Measurements from ENCODE around the gene SYNGR3. TPM values are rescaled to one million over a fixed set of nuclear protein-coding genes. Genes with fewer than 3 reads are reported as not detected.

SYNGR3 gene
- total and polyA plus RNA-seq, 2 of the 13 experiments (the other 11 are each of a cell fraction or from before 2014, with no cell fraction given): 0.97 to 5.7 TPM

- peak; percentile 57 for TF ChIP-seq PAXIP1 (CRISPR knock-in tag; conservative IDR thresholded peaks at IDR 0.05)
- TF ChIP-seq YEATS2 (CRISPR knock-in tag; IDR thresholded peaks at IDR 0.05; ENCODE audit: borderline replicate concordance): peak; percentile 71
- peak; percentile 69; the same call in 1 of the 2 replicates for TF ChIP-seq ZFP82 (CRISPR knock-in tag; IDR thresholded peaks at IDR 0.05; ENCODE audit: borderline replicate concordance)
- no peak for TF ChIP-seq THAP9 (CRISPR knock-in tag; IDR thresholded peaks at IDR 0.05; ENCODE audit: borderline replicate concordance)
- peak; percentile 100 for TF ChIP-seq THAP11 (CRISPR knock-in tag; IDR thresholded peaks at IDR 0.05)
- TF ChIP-seq BCL6 (CRISPR knock-in tag; IDR thresholded peaks at IDR 0.05): peak; percentile 20; the same call in 1 of the 2 replicates
- peak; percentile 92 for TF ChIP-seq HES4 (CRISPR knock-in tag; IDR thresholded peaks at IDR 0.05; ENCODE audit: borderline replicate concordance)
- no peak for TF ChIP-seq ZFP90 (CRISPR knock-in tag; IDR thresholded peaks at IDR 0.05; ENCODE audit: borderline replicate concordance)
- TF ChIP-seq GZF1 (CRISPR knock-in tag; IDR thresholded peaks at IDR 0.05): no peak
- TF ChIP-seq BRD4 (CRISPR knock-in tag; IDR thresholded peaks at IDR 0.05): peak; percentile 76; the same call in 1 of the 2 replicates
- TF ChIP-seq GABPA (IDR thresholded peaks at IDR 0.05; ENCODE audit: low read depth, low read length): peak; percentile 31; the same call in 1 of the 2 replicates
- peak; percentile 54; the same call in 1 of the 2 replicates for TF ChIP-seq GABPA (CRISPR knock-in tag; IDR thresholded peaks at IDR 0.05; ENCODE audit: low read depth)
- TF ChIP-seq AKAP8 (CRISPR knock-in tag; IDR thresholded peaks at IDR 0.05): peak; percentile 59; the same call in 1 of the 2 replicates
- no peak for TF ChIP-seq NFKBIZ (CRISPR knock-in tag; IDR thresholded peaks at IDR 0.05)
- TF ChIP-seq TFAP4 (IDR thresholded peaks at IDR 0.05; ENCODE audit: borderline replicate concordance, low read depth): peak; percentile 74; the same call in 1 of the 2 replicates
- TF ChIP-seq RBM39 (IDR thresholded peaks at IDR 0.05; ENCODE audit: low read depth, low read length, poor library complexity, severe bottlenecking): no peak
- TF ChIP-seq, protein P1, sequence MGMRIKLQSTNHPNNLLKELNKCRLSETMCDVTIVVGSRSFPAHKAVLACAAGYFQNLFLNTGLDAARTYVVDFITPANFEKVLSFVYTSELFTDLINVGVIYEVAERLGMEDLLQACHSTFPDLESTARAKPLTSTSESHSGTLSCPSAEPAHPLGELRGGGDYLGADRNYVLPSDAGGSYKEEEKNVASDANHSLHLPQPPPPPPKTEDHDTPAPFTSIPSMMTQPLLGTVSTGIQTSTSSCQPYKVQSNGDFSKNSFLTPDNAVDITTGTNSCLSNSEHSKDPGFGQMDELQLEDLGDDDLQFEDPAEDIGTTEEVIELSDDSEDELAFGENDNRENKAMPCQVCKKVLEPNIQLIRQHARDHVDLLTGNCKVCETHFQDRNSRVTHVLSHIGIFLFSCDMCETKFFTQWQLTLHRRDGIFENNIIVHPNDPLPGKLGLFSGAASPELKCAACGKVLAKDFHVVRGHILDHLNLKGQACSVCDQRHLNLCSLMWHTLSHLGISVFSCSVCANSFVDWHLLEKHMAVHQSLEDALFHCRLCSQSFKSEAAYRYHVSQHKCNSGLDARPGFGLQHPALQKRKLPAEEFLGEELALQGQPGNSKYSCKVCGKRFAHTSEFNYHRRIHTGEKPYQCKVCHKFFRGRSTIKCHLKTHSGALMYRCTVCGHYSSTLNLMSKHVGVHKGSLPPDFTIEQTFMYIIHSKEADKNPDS (CRISPR knock-in tag; IDR thresholded peaks at IDR 0.05): 0 out of 2 replicates have a peak, but pooled peaks have one; percentile 58
- peak; percentile 78 for TF ChIP-seq GATAD1 (CRISPR knock-in tag; IDR thresholded peaks at IDR 0.05)
- TF ChIP-seq KLF16 (CRISPR knock-in tag; IDR thresholded peaks at IDR 0.05): peak in 1 of 2 experiments; percentile 83; a peak in 1 of 4 replicates
- TF ChIP-seq HOXD1 (CRISPR knock-in tag; IDR thresholded peaks at IDR 0.05): peak; percentile 74
Observed at GRCh38 chr16:1959269-1960039, 30.3 kb upstream of the SYNGR3 start, which contains the start of gene NDUFB10 (continued).

Data from HepG2 (cell line).